ENCODE data around the gene RAET1G.

DNA sequence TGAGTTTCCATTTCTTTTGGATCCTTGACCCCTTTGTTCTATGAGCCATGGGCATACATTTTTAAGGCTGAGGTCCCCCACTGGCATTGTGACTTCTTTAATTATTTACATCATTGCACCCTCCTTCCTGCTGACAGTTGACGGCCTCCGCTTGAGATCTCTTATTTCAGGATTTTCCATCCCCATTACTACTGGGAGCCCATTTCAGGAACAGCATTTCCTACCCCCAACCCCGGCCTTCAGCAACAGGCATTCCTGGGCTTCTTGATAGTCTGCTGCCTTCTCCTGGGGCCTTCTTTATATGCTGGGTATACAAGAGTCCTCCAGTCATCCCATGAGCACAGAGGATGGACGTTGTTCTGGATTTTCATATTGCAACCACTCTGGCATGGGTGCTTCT lies 44.7 kb upstream of the RAET1G start:
- TF ChIP-seq, protein P1, sequence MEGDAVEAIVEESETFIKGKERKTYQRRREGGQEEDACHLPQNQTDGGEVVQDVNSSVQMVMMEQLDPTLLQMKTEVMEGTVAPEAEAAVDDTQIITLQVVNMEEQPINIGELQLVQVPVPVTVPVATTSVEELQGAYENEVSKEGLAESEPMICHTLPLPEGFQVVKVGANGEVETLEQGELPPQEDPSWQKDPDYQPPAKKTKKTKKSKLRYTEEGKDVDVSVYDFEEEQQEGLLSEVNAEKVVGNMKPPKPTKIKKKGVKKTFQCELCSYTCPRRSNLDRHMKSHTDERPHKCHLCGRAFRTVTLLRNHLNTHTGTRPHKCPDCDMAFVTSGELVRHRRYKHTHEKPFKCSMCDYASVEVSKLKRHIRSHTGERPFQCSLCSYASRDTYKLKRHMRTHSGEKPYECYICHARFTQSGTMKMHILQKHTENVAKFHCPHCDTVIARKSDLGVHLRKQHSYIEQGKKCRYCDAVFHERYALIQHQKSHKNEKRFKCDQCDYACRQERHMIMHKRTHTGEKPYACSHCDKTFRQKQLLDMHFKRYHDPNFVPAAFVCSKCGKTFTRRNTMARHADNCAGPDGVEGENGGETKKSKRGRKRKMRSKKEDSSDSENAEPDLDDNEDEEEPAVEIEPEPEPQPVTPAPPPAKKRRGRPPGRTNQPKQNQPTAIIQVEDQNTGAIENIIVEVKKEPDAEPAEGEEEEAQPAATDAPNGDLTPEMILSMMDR (conservative IDR thresholded peaks at IDR 0.05; ENCODE audit: low read length): no peak
- no peak for TF ChIP-seq EZH2phosphoT487 (IDR thresholded peaks at IDR 0.05; ENCODE audit: borderline replicate concordance, low read depth, low read length)

Measured in OCI-LY7 (cell line).